SJSA1 (cell line): ENCODE data around the gene THSD7B. TPM values are rescaled to one million over a fixed set of nuclear protein-coding genes. Genes with fewer than 3 reads are reported as not detected.
A peak's percentile ranks its signal among the peaks of the same experiment; 100 is the strongest.
"Not testable (repeated sequence)": the region's sequence is repeated elsewhere in the genome, so short reads cannot be mapped to it uniquely, and the experiment has no call there.

Experiments
- DNase-seq, 2 experiments: peaks; one replicate each; pipeline ENCODE4 v3.0.0-alpha.2; 2015 to 2020; ENCODE audit warnings: low spot score in 2 of 2, low read depth in 1 of 2
- H3K27ac ChIP-seq: fragments of 250-450 bp; sonication (Bioruptor Pico); 2 replicates; pipeline ENCODE4 v1.5.1; 2020; ENCODE audit warnings: mild to moderate bottlenecking, moderate library complexity
- H3K27me3 ChIP-seq: fragments of 250-450 bp; sonication (Bioruptor Pico); replicated peaks from 2 replicates; pipeline ENCODE4 v1.5.1; 2020; ENCODE audit warnings: mild to moderate bottlenecking, moderate library complexity
- H3K36me3 ChIP-seq: fragments of 250-450 bp; sonication (Bioruptor Pico); 2 replicates; pipeline ENCODE4 v1.5.1; 2020; ENCODE audit warnings: mild to moderate bottlenecking
- H3K4me1 ChIP-seq: fragments of 250-450 bp; sonication (Bioruptor Pico); replicated peaks from 2 replicates; pipeline ENCODE4 v1.6.1; 2021; ENCODE audit warnings: mild to moderate bottlenecking
- H3K4me3 ChIP-seq: fragments of 250-450 bp; sonication (Bioruptor Pico); 2 replicates; pipeline ENCODE4 v1.5.1; 2020; ENCODE audit warnings: mild to moderate bottlenecking
- H3K9me3 ChIP-seq: fragments of 250-450 bp; sonication (Bioruptor Pico); replicated peaks from 2 replicates; pipeline ENCODE4 v1.5.1; 2020; ENCODE audit warnings: mild to moderate bottlenecking
- total RNA-seq: library from RNA; depleted of rRNA; stranded (reverse); fragments of >200 nt; shearing (Covaris generic); gene quantifications from 2 replicates; pipeline ENCODE4 v1.2.3, GENCODE V29; 2014

Gene THSD7B
- total RNA-seq, 1 experiment from 2014 or later = 0.16 TPM

GRCh38 chr2:137670111-137670510 lies 904.8 kb downstream of the THSD7B start:
- Histone ChIP-seq H3K27me3 (no peaks in the 10 kb centered on the region), H3K27ac (no peak overlapping the region), H3K4me1 (no peaks in the 10 kb centered on the region), H3K36me3 (no peaks in the 10 kb centered on the region), H3K4me3 (no peak overlapping the region), H3K9me3 (no peaks in the 10 kb centered on the region)
- no peak for DNase-seq

GRCh38 chr2:137672989-137673552 lies 907.7 kb downstream of the THSD7B start:
- Histone ChIP-seq H3K27me3 (no peaks in the 10 kb centered on the region), H3K36me3 (no peaks in the 10 kb centered on the region), H3K4me1 (no peaks in the 10 kb centered on the region), H3K27ac (no peak overlapping the region), H3K9me3 (no peaks in the 10 kb centered on the region), H3K4me3 (no peak overlapping the region)
- no peak for DNase-seq

- no peaks in the 10 kb centered on the region for H3K27me3 ChIP-seq
- no peak overlapping the region for H3K4me3 ChIP-seq
- no peak for DNase-seq
- no peaks in the 10 kb centered on the region for H3K4me1 ChIP-seq
- no peaks in the 10 kb centered on the region for H3K36me3 ChIP-seq
- H3K27ac ChIP-seq = no peak overlapping the region
- H3K9me3 ChIP-seq = no peaks in the 10 kb centered on the region
Observed at GRCh38 chr2:137674991-137675390, 909.6 kb downstream of the THSD7B start.

GRCh38 chr2:137675584-137676327 lies 910.4 kb downstream of the THSD7B start:
- DNase-seq = no peak
- H3K36me3 ChIP-seq = no peaks in the 10 kb centered on the region
- H3K27me3 ChIP-seq = no peaks in the 10 kb centered on the region
- H3K9me3 ChIP-seq = no peaks in the 10 kb centered on the region
- H3K27ac ChIP-seq = no peak overlapping the region
- no peaks in the 10 kb centered on the region for H3K4me1 ChIP-seq
- no peak overlapping the region for H3K4me3 ChIP-seq

- no peaks in the 10 kb centered on the region for H3K27me3 ChIP-seq
- H3K4me3 ChIP-seq = no peak overlapping the region
- H3K27ac ChIP-seq = no peak overlapping the region
- no peaks in the 10 kb centered on the region for H3K36me3 ChIP-seq
- DNase-seq = no peak
- H3K4me1 ChIP-seq = no peaks in the 10 kb centered on the region
- no peaks in the 10 kb centered on the region for H3K9me3 ChIP-seq
Observed at GRCh38 chr2:137676346-137676745, 911.0 kb downstream of the THSD7B start.

GRCh38 chr2:137677466-137677865 lies 912.1 kb downstream of the THSD7B start:
- Histone ChIP-seq H3K36me3 (no peaks in the 10 kb centered on the region), H3K27ac (no peak overlapping the region), H3K4me3 (no peak overlapping the region), H3K27me3 (no peaks in the 10 kb centered on the region), H3K4me1 (no peaks in the 10 kb centered on the region), H3K9me3 (no peaks in the 10 kb centered on the region)
- DNase-seq = no peak

- DNase-seq = no peak
- no peak overlapping the region for H3K27ac ChIP-seq
- no peaks in the 10 kb centered on the region for H3K4me1 ChIP-seq
- no peaks in the 10 kb centered on the region for H3K27me3 ChIP-seq
- H3K36me3 ChIP-seq = no peaks in the 10 kb centered on the region
- no peaks in the 10 kb centered on the region for H3K9me3 ChIP-seq
- no peak overlapping the region for H3K4me3 ChIP-seq
Observed at GRCh38 chr2:137689549-137689948, 924.2 kb downstream of the THSD7B start.

- no peak for DNase-seq
- H3K27me3 ChIP-seq = no peaks in the 10 kb centered on the region
- H3K4me1 ChIP-seq = no peaks in the 10 kb centered on the region
- no peaks in the 10 kb centered on the region for H3K9me3 ChIP-seq
- H3K27ac ChIP-seq = no peak overlapping the region
- H3K4me3 ChIP-seq = no peak overlapping the region
- no peaks in the 10 kb centered on the region for H3K36me3 ChIP-seq
Observed at GRCh38 chr2:137693534-137693933, 928.2 kb downstream of the THSD7B start.

- Histone ChIP-seq H3K4me1 (no peaks in the 10 kb centered on the region), H3K4me3 (no peak overlapping the region), H3K27ac (no peak overlapping the region)
Observed at GRCh38 chr2:137696916-137697315, 931.6 kb downstream of the THSD7B start.

GRCh38 chr2:137700250-137700649 lies 934.9 kb downstream of the THSD7B start:
- H3K9me3 ChIP-seq = not testable (repeated sequence)

More at GRCh38 chr2:137696916-137697315, 931.6 kb downstream of the THSD7B start:
- Histone ChIP-seq H3K36me3 (no peaks in the 10 kb centered on the region), H3K9me3 (no peaks in the 10 kb centered on the region; the same call in 1 of the 2 replicates), H3K27me3 (no peaks in the 10 kb centered on the region)
- no peak for DNase-seq

GRCh38 chr2:137700681-137701080 lies 935.3 kb downstream of the THSD7B start:
- Histone ChIP-seq H3K27ac (no peak overlapping the region), H3K27me3 (no peaks in the 10 kb centered on the region), H3K4me1 (no peaks in the 10 kb centered on the region), H3K9me3 (no peaks in the 10 kb centered on the region; the same call in 1 of the 2 replicates), H3K36me3 (no peaks in the 10 kb centered on the region), H3K4me3 (no peak overlapping the region)
- DNase-seq = no peak

More at GRCh38 chr2:137700250-137700649, 934.9 kb downstream of the THSD7B start:
- not testable (repeated sequence) for H3K27me3 ChIP-seq, H3K4me1 ChIP-seq, H3K4me3 ChIP-seq, H3K36me3 ChIP-seq, DNase-seq, H3K27ac ChIP-seq

- no peaks in the 10 kb centered on the region for H3K4me1 ChIP-seq
- no peak for DNase-seq
- no peaks in the 10 kb centered on the region for H3K27me3 ChIP-seq
- no peaks in the 10 kb centered on the region; the same call in 1 of the 2 replicates for H3K9me3 ChIP-seq
- H3K27ac ChIP-seq = no peak overlapping the region
- no peak overlapping the region for H3K4me3 ChIP-seq
- no peaks in the 10 kb centered on the region for H3K36me3 ChIP-seq
Observed at GRCh38 chr2:137705296-137705695, 940.0 kb downstream of the THSD7B start.

- H3K4me1 ChIP-seq = no peaks in the 10 kb centered on the region
- H3K4me3 ChIP-seq = no peak overlapping the region
- no peaks in the 10 kb centered on the region for H3K9me3 ChIP-seq
- no peak overlapping the region for H3K27ac ChIP-seq
- DNase-seq = peak in 1 of 2 experiments; percentile 40
- H3K27me3 ChIP-seq = no peaks in the 10 kb centered on the region
- H3K36me3 ChIP-seq = no peaks in the 10 kb centered on the region
Observed at GRCh38 chr2:137706786-137707613, 941.7 kb downstream of the THSD7B start.

- H3K9me3 ChIP-seq = no peaks in the 10 kb centered on the region
- H3K4me3 ChIP-seq = no peak overlapping the region
- no peak overlapping the region for H3K27ac ChIP-seq
- no peaks in the 10 kb centered on the region for H3K27me3 ChIP-seq
- H3K36me3 ChIP-seq = no peaks in the 10 kb centered on the region
- no peak for DNase-seq
- no peaks in the 10 kb centered on the region for H3K4me1 ChIP-seq
Observed at GRCh38 chr2:137708311-137708710, 943.0 kb downstream of the THSD7B start.
